Anterior cingulate cortex (tissue), 58 donors: Measurements from ENCODE around the gene JSRP1.
A peak's percentile ranks its signal among the peaks of the same experiment; 100 is the strongest.

Source experiments
- DNase-seq, 58 donors: peaks; one replicate each; lab custom pipeline; 2025; lab: John Stamatoyannopoulos, UW

The JSRP1 gene, protein sequence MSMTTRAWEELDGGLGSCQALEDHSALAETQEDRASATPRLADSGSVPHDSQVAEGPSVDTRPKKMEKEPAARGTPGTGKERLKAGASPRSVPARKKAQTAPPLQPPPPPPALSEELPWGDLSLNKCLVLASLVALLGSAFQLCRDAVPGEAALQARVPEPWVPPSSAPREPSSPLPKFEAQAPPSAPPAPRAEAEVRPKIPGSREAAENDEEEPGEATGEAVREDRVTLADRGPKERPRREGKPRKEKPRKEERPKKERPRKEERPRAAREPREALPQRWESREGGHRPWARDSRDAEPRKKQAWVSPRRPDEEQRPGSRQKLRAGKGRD

DNA sequence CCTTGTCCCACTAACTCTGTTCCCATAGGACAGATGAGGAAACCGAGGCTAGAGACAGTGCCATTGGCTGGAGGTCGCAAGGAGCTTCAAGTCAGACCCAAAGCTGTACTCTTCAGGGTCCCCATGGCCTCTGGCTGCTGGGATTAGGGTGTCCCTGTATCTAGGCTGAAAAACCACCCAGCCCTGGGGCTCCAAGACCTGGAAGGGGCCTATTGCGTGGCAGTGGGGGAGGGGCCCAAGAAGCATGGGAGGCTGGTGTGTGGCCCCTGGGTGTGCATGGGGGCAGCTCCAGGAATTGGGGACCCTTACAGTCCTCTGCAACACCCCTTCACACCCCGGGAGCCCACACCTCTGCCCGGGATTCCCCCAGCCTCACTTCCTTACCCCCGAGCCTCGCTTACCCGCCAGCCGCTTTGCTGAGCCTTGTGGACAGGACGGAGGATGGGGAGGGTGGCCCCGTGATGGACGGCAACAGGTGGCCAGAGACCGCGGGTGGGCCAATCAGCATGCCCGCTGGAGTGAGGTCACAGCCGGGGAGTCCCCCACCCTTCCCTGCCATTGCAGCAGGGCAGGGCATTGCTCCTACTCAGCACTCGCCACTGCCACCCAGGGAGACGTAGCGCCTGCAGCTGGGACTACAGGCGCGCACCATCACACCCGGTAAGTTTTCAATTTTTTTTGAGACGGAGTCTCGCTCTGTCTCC, at the start of gene JSRP1:
Gene JSRP1 (minus strand): TSS at position 436 of the 704 bp plus-strand sequence. CDS start 1,103 bp downstream, outside the sequence.
- no peak for DNase-seq

DNA sequence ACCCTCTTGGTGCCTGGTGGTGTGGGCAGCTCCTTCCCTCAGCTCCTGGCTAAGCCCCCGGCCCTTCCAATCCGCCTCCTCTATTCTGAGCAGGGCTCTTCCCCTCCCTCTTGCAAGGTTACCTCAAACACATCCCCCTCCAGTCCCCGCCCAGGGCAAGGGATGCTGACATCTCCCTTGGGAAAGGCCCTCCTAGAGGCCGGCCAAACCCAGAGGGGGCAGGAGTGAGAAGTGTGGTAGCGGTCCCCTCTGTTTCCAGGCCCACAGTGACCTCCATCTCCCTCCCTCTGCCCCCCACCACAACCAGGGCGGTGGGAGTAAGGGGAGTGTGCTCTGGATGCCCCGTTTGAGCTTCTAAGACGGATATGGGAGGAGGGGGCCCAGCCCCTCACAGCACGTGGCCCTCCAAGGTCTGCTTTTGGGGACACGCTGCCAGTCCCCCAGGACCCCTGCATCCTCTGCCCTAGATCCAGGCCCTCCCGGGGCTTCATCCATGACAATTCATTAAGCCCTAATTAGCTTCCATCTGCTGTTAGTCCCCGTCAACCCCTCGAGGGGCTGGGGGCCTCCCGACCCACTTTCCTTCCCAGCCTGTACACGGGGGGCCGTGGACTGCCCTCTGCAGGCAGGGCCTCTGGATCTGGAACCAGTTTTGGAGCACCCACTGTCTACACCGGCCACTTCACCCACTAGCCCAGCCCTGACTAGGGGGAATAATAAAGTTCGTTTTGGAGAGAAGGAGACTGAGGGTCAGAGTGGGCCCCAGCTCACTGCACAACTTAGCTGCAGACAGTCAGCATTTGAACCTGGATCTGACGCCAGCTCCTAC, 49.4 kb upstream of the JSRP1 start:
- no peak for DNase-seq

DNA sequence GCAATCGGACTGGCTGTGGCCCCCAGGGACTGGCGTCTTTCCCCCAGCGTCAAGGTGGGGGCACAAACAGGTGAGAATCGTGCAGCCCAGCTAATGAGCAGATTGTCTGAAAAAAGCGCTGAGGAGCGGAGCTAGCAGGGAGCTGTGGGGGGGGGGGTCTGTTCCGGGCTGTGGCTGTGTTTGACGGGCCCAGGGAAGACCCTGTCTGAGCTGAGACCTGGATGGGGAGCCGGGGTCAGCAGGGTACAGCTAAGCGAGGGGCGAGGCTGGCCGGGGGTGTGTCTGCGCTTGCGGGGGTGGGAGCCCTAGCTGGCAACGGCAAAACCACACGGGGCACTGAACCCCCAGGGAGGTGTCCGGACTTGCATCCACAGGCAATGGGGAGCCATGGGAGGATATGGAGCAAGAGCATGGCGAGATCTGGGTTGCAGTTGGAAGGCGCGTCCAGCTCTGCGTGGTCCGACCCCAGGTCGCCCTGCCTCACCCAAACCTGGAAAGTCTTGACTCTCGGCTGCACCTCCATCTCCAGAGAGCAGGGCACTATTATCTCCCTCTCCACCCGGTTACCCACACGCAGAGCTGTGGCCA, 47.1 kb upstream of the JSRP1 start:
- no peak for DNase-seq

DNA sequence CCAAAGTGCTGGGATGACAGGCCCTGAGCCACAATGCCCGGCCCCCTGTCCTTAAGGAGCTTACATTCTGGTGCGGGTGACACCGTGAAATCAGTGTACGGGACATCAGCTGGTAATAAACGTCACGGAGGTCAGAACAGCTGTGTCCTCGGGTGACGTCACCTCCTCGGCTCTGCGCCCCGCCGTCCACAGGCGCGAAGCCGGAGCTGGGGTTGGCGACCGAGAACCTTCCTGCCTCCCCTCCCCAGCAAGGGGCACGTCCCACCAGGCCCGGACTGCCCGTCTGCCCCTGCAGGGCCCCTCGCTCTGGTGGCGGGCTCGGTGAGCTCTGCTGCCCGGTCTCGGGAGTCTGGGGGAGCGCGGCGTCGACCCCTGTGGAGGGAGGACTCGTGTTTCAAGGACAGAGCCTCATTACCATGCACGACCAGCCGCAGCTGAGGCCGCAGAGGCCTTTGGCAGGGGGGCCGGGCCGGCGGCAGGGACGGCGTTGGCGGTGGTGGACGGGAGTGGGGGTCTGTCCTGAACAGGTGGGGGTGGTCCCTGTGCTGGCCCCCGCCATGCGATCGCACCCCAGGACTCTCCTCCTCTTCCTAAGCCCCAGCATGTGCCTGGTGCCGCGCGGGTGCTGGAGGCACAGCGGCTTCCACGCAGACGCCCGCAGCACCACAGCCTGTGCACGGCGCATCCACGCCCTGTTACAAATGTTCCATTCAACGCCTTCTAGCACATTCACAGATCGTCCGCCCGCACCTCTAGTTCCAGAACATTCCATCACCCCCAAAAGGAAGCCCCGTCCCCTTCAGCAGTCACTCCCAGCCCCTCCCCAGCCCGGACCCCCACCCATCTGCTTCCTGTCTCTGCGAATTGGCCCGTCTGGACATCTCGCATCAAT, 46.3 kb upstream of the JSRP1 start:
- peak in 10 of 58 donors; percentile 11 to 61 (median 36) for DNase-seq

DNA sequence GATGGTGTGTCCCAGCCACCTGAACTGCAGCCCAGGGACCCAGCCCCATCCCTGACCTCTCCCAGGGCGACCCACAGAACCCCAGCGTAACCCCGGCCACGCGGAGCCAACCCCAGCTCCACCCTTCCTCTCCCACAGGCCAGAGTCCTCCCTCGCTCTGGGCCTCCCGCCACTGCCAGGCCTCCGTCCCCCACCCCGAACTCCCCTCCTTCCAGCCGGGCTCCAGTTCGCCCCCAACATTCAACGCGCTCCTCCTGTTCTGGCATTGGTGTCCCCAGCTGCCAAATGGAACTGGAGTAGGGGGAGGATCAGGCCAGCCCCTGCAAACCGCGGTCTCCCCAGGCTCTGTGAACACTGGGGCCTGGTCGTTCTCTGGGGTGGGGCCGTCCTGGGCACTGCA, 44.3 kb upstream of the JSRP1 start:
- DNase-seq = no peak

DNA sequence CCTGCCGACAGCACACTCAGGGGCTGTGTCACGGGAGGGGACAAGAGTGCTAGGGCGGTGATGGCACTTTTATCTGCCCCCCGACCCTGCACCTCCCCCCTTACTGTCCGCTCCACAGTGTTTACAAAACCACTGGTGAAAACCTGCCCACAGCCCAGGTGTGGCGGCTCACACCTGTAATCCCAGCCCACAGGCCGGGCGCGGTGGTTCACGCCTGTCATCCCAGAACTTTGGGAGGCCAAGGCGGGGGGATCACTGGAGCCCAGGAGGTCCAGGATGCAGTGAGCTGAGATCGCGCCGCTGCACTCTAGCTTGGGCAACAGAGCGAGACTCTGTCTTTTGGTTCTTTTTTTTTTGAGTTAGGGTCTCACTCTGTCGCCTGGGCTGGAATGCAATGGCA, 39.9 kb upstream of the JSRP1 start:
- DNase-seq = no peak

DNA sequence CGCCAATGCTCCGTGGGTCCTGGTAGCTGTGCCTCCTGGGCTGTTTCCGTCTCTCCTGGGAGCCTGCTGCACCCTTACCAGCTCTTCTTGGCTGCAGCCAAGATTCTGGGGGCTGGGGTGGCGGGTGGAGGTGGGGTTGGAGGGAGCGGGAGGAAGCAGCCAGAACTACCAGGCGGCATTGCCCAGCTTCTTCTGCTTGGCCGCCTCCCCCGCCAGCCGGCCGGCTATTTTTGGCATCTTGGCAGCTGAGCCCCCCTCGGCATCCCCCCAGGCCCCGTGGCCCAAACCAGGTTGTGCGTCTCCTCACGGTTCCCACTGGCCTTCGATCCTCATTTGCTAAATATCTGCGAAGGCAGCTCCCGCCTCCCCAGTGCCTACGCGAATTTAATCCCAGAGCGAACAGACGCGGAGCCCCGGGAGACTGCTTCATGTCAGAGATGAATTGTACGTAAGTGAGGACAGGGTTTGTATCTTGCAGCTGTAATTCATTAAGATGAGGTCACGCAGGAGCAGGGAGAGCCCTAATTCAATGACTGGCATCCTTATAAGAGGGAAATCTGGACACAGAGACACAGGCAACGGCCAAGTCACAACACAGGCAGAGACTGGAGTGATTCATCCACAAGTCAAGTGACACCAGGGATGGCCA, 38.6 kb upstream of the JSRP1 start:
- peak in 47 of 58 donors; percentile 21 to 81 (median 59) for DNase-seq

DNA sequence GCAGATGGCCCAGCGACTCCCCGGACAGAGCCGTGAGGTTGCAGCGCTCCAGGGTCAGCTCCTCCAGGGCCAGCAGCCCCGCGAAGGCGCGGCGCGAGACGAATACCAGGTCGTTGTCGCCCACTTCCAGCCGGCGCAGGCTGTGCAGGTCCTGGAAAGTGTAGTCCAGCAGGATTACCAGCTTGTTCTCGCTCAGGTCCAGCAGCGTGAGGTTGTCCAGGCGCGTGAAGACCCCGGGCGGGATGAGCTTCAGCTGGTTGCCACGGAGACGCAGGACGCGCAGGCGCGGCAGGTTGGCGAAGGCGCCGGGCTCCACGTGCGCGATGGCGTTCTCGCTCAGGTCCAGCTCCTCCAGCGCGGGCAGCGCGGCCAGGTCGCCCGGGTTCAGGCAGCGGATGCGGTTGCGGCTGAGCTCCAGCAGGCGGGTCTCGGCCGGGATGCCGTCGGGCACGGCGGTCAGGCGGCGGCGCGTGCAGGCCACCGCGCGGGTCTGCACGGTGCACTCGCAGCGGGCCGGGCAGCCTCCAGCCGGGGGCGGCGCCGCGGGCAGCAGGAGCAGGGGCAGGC, 35.1 kb upstream of the JSRP1 start:
- DNase-seq = peak in 3 of 58 donors; percentile 10 to 40 (median 15)

DNA sequence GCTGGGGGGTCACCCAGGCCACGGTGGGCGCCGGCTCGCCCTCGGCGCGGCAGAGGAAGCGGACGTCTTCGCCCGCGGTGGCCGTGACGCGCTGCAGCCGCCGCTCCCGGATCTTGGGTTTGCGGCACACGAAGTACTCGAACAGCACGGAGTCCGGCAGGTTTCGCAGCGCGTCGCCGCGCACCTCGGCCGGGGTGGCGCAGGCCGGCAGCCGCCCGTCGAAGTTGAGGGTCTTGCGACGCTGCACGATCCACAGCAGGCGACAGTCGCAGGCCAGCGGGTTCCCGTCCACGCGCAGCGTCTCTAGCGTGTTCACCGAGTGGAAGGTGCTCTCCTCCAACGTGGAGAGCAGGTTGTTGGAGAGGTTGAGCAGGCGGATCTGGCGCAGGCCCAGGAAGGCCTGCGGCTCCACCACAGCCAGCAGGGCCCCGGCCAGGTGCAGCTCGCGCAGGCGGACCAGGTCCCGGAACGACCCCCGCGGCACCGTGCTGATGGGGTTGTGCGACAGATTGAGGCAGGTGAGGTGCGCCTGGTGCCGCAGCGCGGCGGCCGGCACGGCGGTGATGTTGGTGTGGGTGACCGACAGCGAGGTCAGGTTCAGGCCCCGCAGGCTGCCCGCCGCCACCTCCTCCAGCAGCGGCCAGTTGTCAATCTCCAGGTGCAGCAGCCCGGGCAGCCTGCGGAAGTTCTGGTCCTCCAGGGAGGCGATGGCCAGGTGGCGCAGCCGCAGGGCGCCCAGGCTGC, 34.4 kb upstream of the JSRP1 start:
- DNase-seq = no peak

DNA sequence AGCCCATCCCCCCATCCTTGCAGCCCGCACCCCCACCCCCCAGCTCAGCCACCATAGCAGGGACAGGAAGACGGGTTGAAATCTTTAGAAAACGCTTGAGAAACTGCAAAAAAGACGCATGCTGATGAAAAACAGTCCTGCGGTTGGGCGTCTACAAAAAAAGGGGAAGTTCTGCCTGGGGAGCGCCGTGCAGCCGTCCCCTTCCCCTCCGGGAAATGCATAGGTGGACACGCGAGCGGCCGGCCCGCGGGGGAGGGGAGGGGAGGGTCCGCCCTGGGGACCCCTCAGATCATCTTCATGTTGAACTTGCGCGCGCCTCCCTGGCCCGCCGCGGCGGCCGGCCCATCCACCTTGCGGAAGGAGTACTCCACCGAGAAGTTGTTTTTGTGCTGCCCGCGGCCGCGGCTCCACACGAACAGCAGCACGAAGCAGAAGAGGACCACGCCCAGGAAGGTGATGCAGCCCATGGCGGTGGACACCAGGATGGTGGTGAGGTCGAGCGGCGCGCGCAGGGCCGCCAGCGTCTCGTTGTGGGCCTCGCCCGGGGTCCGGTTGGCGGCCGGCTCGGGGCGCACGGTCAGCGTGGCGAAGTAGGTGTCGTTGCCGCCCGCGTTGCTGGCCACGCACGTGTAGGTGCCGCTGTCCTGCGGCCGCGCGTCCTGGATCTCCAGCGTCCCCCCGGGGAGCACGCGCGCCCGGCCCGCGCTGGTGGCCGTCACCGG, 33.7 kb upstream of the JSRP1 start:
- peak in 2 of 58 donors; percentile 25 to 39 for DNase-seq

DNA sequence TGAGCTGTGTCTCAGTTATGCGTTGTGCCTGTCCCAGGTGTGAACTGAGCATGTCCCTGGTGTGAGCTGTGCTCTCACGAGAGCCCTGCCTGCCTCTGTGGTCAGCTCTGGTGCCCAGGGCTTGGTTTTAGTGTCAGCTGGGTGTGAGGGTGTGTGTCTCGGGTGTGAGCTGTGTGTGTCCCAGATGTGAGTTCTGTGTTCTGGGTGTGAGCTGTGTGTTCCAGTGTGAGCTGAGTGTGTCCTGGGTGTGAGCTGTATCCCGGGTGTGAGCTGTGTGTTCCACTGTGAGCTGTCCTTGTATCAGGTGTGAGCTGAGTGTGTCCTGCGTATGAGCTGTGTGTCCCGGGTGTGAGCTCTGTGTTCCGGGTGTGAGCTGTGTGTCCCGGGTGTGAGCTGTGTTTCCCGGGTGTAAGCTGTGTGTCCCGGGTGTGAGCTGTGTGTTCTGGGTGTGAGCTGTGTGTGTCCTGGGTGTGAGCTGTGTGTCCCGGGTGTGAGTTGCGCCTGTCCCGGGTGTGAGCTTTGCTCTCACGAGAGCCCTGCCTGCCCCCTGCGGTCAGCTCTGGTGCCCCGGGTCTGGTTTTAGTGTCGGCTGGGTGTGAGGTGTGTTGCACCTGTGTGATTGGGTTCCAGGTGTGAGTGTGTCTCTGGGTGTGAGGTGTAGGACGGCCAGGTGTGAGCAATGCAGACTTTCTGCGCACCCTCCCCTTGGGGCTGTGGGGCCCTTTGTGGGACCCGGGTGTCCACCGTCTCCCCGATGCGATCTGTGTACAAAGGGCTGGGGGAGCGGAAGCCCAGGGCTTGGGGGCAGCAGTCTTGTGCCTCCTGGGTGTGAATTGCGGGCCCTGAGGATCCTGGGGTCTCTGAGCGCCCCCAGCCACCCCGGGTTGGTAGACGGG, 32.8 kb upstream of the JSRP1 start:
- DNase-seq = no peak

DNA sequence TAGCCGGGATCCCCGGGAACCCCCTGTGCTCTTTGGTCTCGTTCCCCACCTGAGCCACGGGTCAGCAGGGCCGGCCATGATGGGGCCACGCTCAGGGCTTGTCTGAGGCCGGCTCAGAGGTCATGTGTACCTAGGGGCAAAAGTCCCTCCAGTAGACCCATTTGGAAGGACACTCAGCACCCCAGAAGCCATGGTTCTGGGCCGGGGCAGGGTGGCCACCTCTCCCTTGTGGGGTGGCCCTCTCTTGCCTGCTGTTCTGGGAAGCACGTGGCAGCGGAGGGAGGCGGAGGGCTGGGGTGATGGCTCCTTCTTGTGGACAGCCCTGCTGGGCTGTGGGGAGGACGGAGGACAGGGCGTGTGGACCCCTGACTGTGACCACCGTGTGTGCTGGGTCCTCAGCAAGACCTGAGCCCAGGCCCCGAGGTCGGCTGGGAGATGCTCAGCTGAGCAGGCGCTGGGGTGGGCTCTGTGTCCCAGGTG, 32.2 kb upstream of the JSRP1 start:
- DNase-seq = no peak

DNA sequence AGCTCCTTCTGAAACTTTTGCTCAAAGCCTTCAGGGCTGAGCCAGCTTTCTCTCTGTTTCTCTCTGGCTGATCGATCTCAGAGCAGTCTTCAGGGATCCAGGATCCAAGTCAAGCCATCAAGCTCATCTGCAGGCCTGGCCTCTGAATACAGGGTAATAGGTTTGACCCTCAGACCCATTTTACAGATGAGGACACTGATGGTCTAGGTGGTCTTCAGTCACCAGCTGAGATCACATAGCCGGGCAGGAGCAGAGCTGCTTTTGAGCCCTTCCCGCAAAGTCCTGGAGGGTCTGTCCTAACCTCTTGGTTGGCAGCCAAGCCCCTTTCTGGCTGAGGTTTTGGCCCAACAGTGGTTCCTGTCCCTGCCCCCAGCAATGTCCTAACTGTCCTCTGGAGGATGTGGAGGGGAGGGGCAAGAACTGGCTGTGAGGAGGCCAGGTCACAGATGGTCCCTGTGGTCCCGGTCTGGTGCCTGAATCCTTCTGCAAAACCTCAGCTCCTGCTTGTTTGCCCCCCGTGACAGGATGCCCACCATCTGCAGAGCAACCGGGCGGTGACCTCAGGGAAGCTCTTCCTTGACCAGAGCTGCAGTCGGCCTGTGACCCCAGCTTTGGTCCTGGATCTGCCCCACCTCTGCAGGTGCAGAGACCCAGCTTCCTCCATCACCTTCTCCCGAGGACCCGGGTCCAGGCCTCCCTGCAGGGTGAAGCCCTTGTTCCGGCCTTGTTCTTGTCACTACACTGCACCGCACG, 31.5 kb upstream of the JSRP1 start:
- no peak for DNase-seq

DNA sequence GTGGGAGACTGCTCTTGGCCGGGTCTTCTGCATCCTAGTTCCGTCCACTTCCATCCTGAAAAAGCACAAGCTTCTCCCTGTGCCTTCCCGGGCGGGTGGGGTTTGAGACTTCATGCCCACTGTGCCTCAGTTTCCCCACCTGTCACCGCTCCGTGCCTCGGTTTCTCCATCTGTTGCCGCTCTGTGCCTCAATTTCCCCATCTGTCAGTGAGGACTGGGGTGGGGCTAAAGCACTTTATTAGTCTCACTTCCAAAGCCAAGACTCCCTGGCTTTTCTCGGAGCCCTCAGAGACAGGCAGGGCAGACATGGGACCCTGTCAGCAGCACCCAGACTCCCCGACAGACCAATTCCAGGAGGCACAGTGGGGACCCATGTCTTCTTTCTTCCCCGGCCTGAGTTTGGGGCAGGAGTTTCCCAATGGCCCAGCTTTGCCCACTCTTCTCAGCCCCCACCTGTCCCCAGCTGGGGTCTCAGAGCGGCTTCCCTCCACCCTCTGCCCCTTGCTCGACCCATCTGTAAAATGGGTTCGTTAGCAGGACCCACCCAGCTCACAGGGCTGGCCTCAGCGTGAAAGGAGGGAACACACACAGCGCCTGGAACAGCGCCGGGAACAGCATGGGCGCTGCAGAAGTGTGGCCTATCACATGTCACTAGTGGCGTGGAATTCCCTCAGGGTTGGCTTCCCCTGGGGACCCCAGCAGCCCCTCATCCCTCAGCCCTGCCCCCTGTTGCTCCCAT, 30.4 kb upstream of the JSRP1 start:
- no peak for DNase-seq
